ENCODE results near the gene PDE8A. TPM values are rescaled to one million over a fixed set of nuclear protein-coding genes. Genes with fewer than 3 reads are reported as not detected.

Gene PDE8A
- total and polyA plus RNA-seq, 2 of the 13 experiments (the other 11 are each of a cell fraction or from before 2014, with no cell fraction given): 26.3 to 48.5 TPM

DNA sequence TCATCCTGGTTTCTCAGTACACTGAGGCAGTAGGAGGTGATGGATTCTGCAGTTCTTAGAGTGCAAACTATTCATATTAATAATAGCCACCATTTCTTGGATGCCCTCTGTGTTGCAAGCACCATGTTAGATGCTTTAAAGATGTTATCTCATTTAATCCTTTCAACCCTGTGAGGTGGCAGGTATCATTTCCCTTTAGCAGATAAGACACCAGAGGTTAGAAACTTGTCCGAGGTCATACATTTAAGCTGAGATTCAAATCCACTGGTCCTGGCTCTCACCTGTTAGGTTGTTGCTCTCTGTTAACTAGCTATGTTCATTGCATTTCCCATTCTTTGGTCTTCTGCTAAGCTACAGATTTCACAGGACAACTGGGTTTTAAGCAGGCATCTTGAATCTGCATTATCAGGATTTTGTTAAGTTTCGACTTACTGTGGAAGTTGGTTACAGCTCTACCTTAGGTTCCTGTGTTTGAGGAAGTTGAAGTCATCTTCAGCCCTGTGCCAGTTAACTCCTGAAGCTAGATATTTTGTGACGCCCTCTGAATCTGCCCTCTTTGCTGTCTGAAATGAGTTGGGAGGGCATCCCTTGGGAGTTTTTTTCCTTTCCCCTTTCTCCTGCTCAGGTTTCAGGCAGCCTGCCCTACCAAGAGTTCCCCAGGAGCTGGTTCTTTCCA lies 6.4 kb downstream of the PDE8A start:
- Histone ChIP-seq H4K20me1 (ENCODE audit: insufficient read depth, low read length) (peaks cover 28% of the 10 kb centered on the region), H3K36me3 (replicated peaks in 1 of 2; ENCODE audit: control insufficient read depth in 1 of 2, insufficient read depth in 2 of 2, low read length in 2 of 2) (peaks cover 0 to 2% of the 10 kb centered on the region in 2 experiments; a peak in 1 of 5 replicates), H3K9ac (ENCODE audit: insufficient read depth, low read depth, low read length) (no peak overlapping the region), H2AFZ (ENCODE audit: low read length) (no peak overlapping the region), H3K4me1 (ENCODE audit: insufficient read depth, low read length) (peaks cover 64% of the 10 kb centered on the region), H3K4me3 (replicated peaks in 1 of 3; ENCODE audit: insufficient read depth in 1 of 3, low read depth in 2 of 3, low read length in 3 of 3) (no peak overlapping the region), H3K27me3 (ENCODE audit: control insufficient read depth in 1 of 2, insufficient read depth in 2 of 2, low read length in 2 of 2) (no peaks in the 10 kb centered on the region), H3K79me2 (ENCODE audit: insufficient read depth, low read length) (peaks cover 99% of the 10 kb centered on the region), H3K9me3 (ENCODE audit: low read length) (no peaks in the 10 kb centered on the region), H3K4me2 (ENCODE audit: low read depth, low read length) (no peak overlapping the region), H3K27ac (ENCODE audit: extremely low read length, insufficient read depth, low read length) (no peak overlapping the region)
- FAIRE-seq (no peak), DNase-seq (ENCODE audit: low spot score) (no peak), ATAC-seq (no peak)
- intact Hi-C loops (cut with micrococcal nuclease; ENCODE audit: unreplicated experiment) (no loop called here), in situ Hi-C loops (cut with HindIII; ENCODE audit: extremely low pct_ligation_motif_present, low pct_unique_long_range_greater_than_20kb) (no loop called here)
- POLR2A ChIA-PET: no interaction called here
- 99% methylated on average over 3 of the region's 3 CpGs for WGBS (ENCODE audit: low lambda C conversion rate)
- no TSS peak for BruUV-seq (replicated peaks)
- CTCF ChIA-PET (ENCODE audit: low intra/inter-chr PET ratio, low total read pairs): no interaction called here
- TF ChIP-seq ZNF777 (CRISPR knock-in tag; IDR thresholded peaks at IDR 0.05) (no peak), MBD4 (IDR thresholded peaks at IDR 0.05; ENCODE audit: borderline replicate concordance, low read length) (no peak), ARNT (IDR thresholded peaks at IDR 0.05) (no peak)

DNA sequence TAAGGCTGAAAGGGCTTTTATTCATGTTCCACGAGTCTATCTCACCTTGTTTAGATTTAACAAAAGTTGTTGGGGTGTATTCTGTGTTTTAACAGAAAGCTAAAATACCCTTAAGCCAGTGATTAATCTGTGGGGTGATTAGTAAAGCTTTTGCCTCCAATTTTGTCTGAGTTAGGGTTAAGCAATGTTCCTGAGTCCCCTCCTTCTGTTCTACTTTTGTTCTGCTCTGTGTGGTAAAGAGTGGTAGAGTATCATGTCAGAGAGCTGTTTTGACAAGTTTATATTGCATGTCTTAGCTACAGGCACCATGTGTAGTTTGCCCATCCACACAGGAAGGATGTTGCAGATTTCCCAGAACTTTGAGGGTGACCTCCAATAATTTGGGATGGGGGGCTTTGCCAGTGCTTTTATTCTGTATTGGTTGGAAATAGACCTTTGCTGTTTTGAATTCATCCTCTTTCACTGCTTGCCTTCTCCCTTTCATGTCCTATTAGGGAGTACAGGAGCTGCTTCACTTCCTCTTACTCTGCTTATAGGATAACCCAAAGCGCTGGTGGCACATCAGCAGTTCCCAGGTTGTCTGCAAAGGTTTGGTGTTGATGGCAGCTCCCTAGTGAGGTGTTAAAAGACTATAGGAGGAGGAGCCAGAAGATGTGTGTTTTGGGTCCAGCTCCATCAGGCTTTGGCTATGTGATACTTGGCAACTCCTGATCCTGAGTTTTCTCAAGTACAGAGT lies 7.4 kb downstream of the PDE8A start:
- ChIA-PET POLR2A (no interaction called here), CTCF (ENCODE audit: low intra/inter-chr PET ratio, low total read pairs) (no interaction called here)
- no peak for DNase-seq (ENCODE audit: low spot score)
- TF ChIP-seq, protein P1, sequence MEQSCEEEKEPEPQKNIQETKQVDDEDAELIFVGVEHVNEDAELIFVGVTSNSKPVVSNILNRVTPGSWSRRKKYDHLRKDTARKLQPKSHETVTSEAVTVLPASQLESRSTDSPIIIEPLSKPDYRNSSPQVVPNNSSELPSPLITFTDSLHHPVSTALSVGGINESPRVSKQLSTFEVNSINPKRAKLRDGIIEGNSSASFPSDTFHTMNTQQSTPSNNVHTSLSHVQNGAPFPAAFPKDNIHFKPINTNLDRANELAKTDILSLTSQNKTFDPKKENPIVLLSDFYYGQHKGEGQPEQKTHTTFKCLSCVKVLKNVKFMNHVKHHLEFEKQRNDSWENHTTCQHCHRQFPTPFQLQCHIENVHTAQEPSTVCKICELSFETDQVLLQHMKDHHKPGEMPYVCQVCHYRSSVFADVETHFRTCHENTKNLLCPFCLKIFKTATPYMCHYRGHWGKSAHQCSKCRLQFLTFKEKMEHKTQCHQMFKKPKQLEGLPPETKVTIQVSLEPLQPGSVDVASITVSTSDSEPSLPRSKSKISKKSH (CRISPR knock-in tag; IDR thresholded peaks at IDR 0.05; ENCODE audit: borderline replicate concordance): no peak
- TF ChIP-seq SNAPC2 (CRISPR knock-in tag; IDR thresholded peaks at IDR 0.05) (no peak), AHR (CRISPR knock-in tag; IDR thresholded peaks at IDR 0.05) (no peak), KLF13 (CRISPR knock-in tag; IDR thresholded peaks at IDR 0.05) (no peak), ZNF331 (CRISPR knock-in tag; IDR thresholded peaks at IDR 0.05) (no peak), ZNF224 (CRISPR knock-in tag; IDR thresholded peaks at IDR 0.05) (no peak), PHF20 (CRISPR knock-in tag; IDR thresholded peaks at IDR 0.05) (no peak), KLF6 (CRISPR knock-in tag; IDR thresholded peaks at IDR 0.05) (no peak), AGO2 (optimal IDR thresholded peaks at IDR 0.05; ENCODE audit: low read depth, low read length) (no peak)
- TF ChIP-seq, protein P2, sequence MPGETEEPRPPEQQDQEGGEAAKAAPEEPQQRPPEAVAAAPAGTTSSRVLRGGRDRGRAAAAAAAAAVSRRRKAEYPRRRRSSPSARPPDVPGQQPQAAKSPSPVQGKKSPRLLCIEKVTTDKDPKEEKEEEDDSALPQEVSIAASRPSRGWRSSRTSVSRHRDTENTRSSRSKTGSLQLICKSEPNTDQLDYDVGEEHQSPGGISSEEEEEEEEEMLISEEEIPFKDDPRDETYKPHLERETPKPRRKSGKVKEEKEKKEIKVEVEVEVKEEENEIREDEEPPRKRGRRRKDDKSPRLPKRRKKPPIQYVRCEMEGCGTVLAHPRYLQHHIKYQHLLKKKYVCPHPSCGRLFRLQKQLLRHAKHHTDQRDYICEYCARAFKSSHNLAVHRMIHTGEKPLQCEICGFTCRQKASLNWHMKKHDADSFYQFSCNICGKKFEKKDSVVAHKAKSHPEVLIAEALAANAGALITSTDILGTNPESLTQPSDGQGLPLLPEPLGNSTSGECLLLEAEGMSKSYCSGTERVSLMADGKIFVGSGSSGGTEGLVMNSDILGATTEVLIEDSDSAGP (CRISPR knock-in tag; IDR thresholded peaks at IDR 0.05; ENCODE audit: borderline replicate concordance): no peak
- in situ Hi-C loops (cut with HindIII; ENCODE audit: extremely low pct_ligation_motif_present, low pct_unique_long_range_greater_than_20kb) (no loop called here), intact Hi-C loops (cut with micrococcal nuclease; ENCODE audit: unreplicated experiment) (no loop called here)
- H3K9me3 ChIP-seq (ENCODE audit: low read length): no peaks in the 10 kb centered on the region
- no peak overlapping the region for H3K27ac ChIP-seq (ENCODE audit: extremely low read length, insufficient read depth, low read length)
- no peaks in the 10 kb centered on the region for H3K27me3 ChIP-seq (ENCODE audit: control insufficient read depth in 1 of 2, insufficient read depth in 2 of 2, low read length in 2 of 2)
- H3K4me1 ChIP-seq (ENCODE audit: insufficient read depth, low read length): peaks cover 58% of the 10 kb centered on the region
- ATAC-seq: no peak
- BruUV-seq (replicated peaks): no TSS peak
- no peak overlapping the region for H3K4me3 ChIP-seq (replicated peaks in 1 of 3; ENCODE audit: insufficient read depth in 1 of 3, low read depth in 2 of 3, low read length in 3 of 3)
- no peak for FAIRE-seq
- H3K4me2 ChIP-seq (ENCODE audit: low read depth, low read length): no peak overlapping the region
- H2AFZ ChIP-seq (ENCODE audit: low read length): no peak overlapping the region
- WGBS (ENCODE audit: low lambda C conversion rate): 69% methylated on average over 2 of the region's 2 CpGs
- peaks cover 95% of the 10 kb centered on the region for H3K79me2 ChIP-seq (ENCODE audit: insufficient read depth, low read length)
- peaks cover 23% of the 10 kb centered on the region for H4K20me1 ChIP-seq (ENCODE audit: insufficient read depth, low read length)
- H3K9ac ChIP-seq (ENCODE audit: insufficient read depth, low read depth, low read length): no peak overlapping the region
- H3K36me3 ChIP-seq (replicated peaks in 1 of 2; ENCODE audit: control insufficient read depth in 1 of 2, insufficient read depth in 2 of 2, low read length in 2 of 2): peaks cover 0 to 2% of the 10 kb centered on the region in 2 experiments; a peak in 1 of 5 replicates
